Gastrocnemius medialis (tissue), 4 donors: ENCODE measurements around the gene MBOAT7. TPM values are rescaled to one million over a fixed set of nuclear protein-coding genes. Genes with fewer than 3 reads are reported as not detected.

Experiments
- ATAC-seq, 2 donors: fragments of 150-250 bp; one replicate each; pipeline ENCODE4 v1.9.1; 2016
- DNase-seq, 2 donors: peaks; one replicate each; pipeline ENCODE4 v3.0.0-alpha.2; 2019
- H3K27ac ChIP-seq, 4 donors: fragments of 200-600 bp; sonication (generic); 1 replicate in 1 of 4; 2 replicates in 3 of 4; pipeline ENCODE4 v1.5.1; 2016 to 2018; ENCODE audit warnings: mild to moderate bottlenecking in 2 of 4, moderate library complexity in 1 of 4
- H3K27me3 ChIP-seq, 3 donors: fragments of 200-600 bp; sonication (generic) in 2 of 3; 1 replicate in 1 of 3; 2 replicates in 2 of 3; pipeline versions ENCODE4 v1.5.1 to v1.6.0; 2016 to 2019; ENCODE audit warnings: mild to moderate bottlenecking in 1 of 3, moderate library complexity in 1 of 3
- H3K36me3 ChIP-seq, 2 donors: fragments of 200-600 bp; sonication (generic) in 1 of 2; one replicate each; pipeline ENCODE4 v1.5.1; 2017 to 2018
- H3K4me1 ChIP-seq, 2 donors: fragments of 200-600 bp; sonication (generic) in 1 of 2; one replicate each; pipeline ENCODE4 v1.5.1; 2016 to 2017; ENCODE audit warnings: mild to moderate bottlenecking in 2 of 2
- H3K4me3 ChIP-seq, 4 donors: fragments of 200-600 bp; sonication (generic) in 3 of 4; 1 replicate in 1 of 4; 2 replicates in 3 of 4; pipeline ENCODE4 v1.5.1; 2016 to 2019; ENCODE audit warnings: mild to moderate bottlenecking in 2 of 4
- H3K9me3 ChIP-seq, 3 donors: fragments of 200-600 bp; sonication (generic) in 2 of 3; 1 replicate in 1 of 3; 2 replicates in 2 of 3; pipeline ENCODE4 v1.5.1; 2016 to 2019
- CTCF ChIP-seq, 5 experiments: fragments of 450-650 bp in 3 of 5; fragments of 200-600 bp in 2 of 5; sonication (generic) in 2 of 5; IDR thresholded peaks in 4 of 5; conservative IDR thresholded peaks in 1 of 5; 1 replicate in 4 of 5; 2 replicates in 1 of 5; pipeline ENCODE4 v1.5.1; 2016 to 2019; ENCODE audit warnings: antibody characterized with exemption in 5 of 5, mild to moderate bottlenecking in 3 of 5, moderate library complexity in 3 of 5
- POLR2A ChIP-seq, 2 donors: fragments of 450-650 bp; IDR thresholded peaks; one replicate each; pipeline ENCODE4 v1.6.1; 2017; ENCODE audit warnings: antibody characterized with exemption in 2 of 2, mild to moderate bottlenecking in 2 of 2, moderate library complexity in 2 of 2
- in situ Hi-C, 4 donors: fragments of 200-750 bp; cut with MboI; loops; one replicate each; pipeline versions ENCODE4 v1.15.0 to v1.8.0; 2017; ENCODE audit warnings: low sequenced_read_pairs in 4 of 4
- intact Hi-C: fragments of 100-400 bp; cut with DNase I; formaldehyde crosslinking; loops from one replicate; pipeline ENCODE4 v1.15.1; 2023; ENCODE audit warnings: low total_unique reads
- total RNA-seq, 4 donors: library from RNA; depleted of rRNA; stranded (reverse); fragments of >200 nt; gene quantifications; one replicate each; pipeline versions ENCODE4 v1.1.0 to v1.2.3, GENCODE V29; 2016

MBOAT7 gene
- total RNA-seq, 4 donors from 2014 or later = 11.6 to 36.4 (median 19.3) TPM

DNA sequence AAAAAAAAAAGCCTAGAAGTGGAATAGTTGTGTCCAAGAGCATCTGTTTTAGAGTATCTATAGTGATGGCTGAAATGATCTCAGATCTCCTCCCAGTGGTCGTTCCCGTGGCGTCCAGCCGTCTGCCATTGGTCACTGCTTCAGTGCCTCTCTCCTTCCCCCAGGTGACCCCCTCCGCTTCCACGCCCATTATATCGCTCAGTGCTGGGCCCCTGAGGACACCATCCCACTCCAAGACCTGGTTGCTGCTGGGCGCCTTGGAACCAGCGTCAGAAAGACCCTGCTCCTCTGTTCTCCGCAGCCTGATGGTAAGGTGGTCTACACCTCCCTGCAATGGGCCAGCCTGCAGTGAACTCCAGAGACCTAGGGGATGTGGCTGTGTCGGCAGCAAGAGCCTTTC is 3.6 kb upstream of the MBOAT7 start:
- Histone ChIP-seq H3K4me1 (peaks cover 15 to 20% of the 10 kb centered on the region in 2 donors), H3K27ac (no peak overlapping the region), H3K4me3 (no peak overlapping the region), H3K36me3 (peaks cover 5 to 25% of the 10 kb centered on the region in 2 donors), H3K27me3 (no peaks in the 10 kb centered on the region), H3K9me3 (no peaks in the 10 kb centered on the region)
- TF ChIP-seq POLR2A (IDR thresholded peaks at IDR 0.05) = no peak
- TF ChIP-seq CTCF (IDR thresholded peaks at IDR 0.05 in 4 of 5, conservative IDR thresholded peaks at IDR 0.05 in 1 of 5) = no peak
- ATAC-seq = no peak
- DNase-seq = no peak
- intact Hi-C loops (no loop called here), in situ Hi-C loops (no loop called here)

GRCh38 chr19:54191811-54192453 is 2.6 kb upstream of the MBOAT7 start:
- ATAC-seq (no peak), DNase-seq (no peak)
- TF ChIP-seq POLR2A (IDR thresholded peaks at IDR 0.05) (no peak), CTCF (IDR thresholded peaks at IDR 0.05 in 4 of 5, conservative IDR thresholded peaks at IDR 0.05 in 1 of 5) (no peak)
- H3K27me3 ChIP-seq = no peaks in the 10 kb centered on the region
- H3K4me1 ChIP-seq = peaks cover 15 to 20% of the 10 kb centered on the region in 2 donors
- peaks cover 5 to 25% of the 10 kb centered on the region in 2 donors for H3K36me3 ChIP-seq
- in situ Hi-C loops (no loop called here), intact Hi-C loops (loop anchor here (1.0 kb wide), 1 partner anchor 8 kb away; the partner anchor contains the start of gene RPS9)
- H3K27ac ChIP-seq = peak overlapping the region; percentile 92 to 98 (median 95)
- peak overlapping the region; percentile 72 to 92 (median 80) for H3K4me3 ChIP-seq
- no peaks in the 10 kb centered on the region for H3K9me3 ChIP-seq

- peak; percentile 24 to 26 for ATAC-seq
- intact Hi-C loops = loop anchor here (1.0 kb wide), 1 partner anchor 9 kb away; the partner anchor contains the start of gene RPS9
- in situ Hi-C loops = no loop called here
- Histone ChIP-seq H3K9me3 (no peaks in the 10 kb centered on the region), H3K4me3 (peak within 1 kb of the TSS; percentile 72 to 92 (median 80)), H3K4me1 (peaks cover 15 to 20% of the 10 kb centered on the region in 2 donors), H3K27ac (peak within 1 kb of the TSS; percentile 92 to 98 (median 95)), H3K27me3 (no peaks in the 10 kb centered on the region), H3K36me3 (peaks cover 5 to 25% of the 10 kb centered on the region in 2 donors)
- TF ChIP-seq POLR2A (IDR thresholded peaks at IDR 0.05) (peak; percentile 41 to 43), CTCF (IDR thresholded peaks at IDR 0.05 in 4 of 5, conservative IDR thresholded peaks at IDR 0.05 in 1 of 5) (no peak)
- peak in 1 of 2 donors; percentile 73 for DNase-seq
Observed at GRCh38 chr19:54191011-54191810, 1.8 kb upstream of the MBOAT7 start, which contains the start of gene TSEN34. Gene TSEN34, plus strand, starts transcription at chr19:54191308. Its CDS starts 57 bp downstream, at chr19:54191365.

- Histone ChIP-seq H3K4me3 (peak overlapping the region; percentile 72 to 92 (median 80)), H3K4me1 (peaks cover 15 to 20% of the 10 kb centered on the region in 2 donors), H3K27me3 (no peaks in the 10 kb centered on the region), H3K9me3 (no peaks in the 10 kb centered on the region), H3K27ac (peak overlapping the region; percentile 92 to 98 (median 95)), H3K36me3 (peaks cover 5 to 25% of the 10 kb centered on the region in 2 donors)
- in situ Hi-C loops = no loop called here
- intact Hi-C loops = loop anchor here (1.0 kb wide), 4 partner anchors 10 to 259 kb away; partner anchors contain the start of genes LENG8, PRPF31, RPS9 and TFPT
- peak; percentile 99 for DNase-seq
- TF ChIP-seq CTCF (IDR thresholded peaks at IDR 0.05 in 4 of 5, conservative IDR thresholded peaks at IDR 0.05 in 1 of 5) (no peak), POLR2A (IDR thresholded peaks at IDR 0.05) (no peak)
- peak; percentile 72 to 73 for ATAC-seq
Observed at GRCh38 chr19:54190503-54191010, 1.2 kb upstream of the MBOAT7 start.
